ENCODE data around the gene FGB.

Gene FGB

GRCh38 chr4:154597798-154598774 is 35.3 kb downstream of the FGB start:
- DNase-seq: no peak

GRCh38 chr4:154602404-154603020 is 39.7 kb downstream of the FGB start:
- DNase-seq: no peak

- no peak for DNase-seq
Observed at GRCh38 chr4:154603033-154603943, 40.5 kb downstream of the FGB start.

GRCh38 chr4:154604696-154605200 is 41.9 kb downstream of the FGB start:
- DNase-seq: no peak

GRCh38 chr4:154606728-154607723 is 44.2 kb downstream of the FGB start:
- no peak for DNase-seq

GRCh38 chr4:154608361-154609252 is 45.8 kb downstream of the FGB start:
- no peak for DNase-seq

GRCh38 chr4:154609532-154609931 is 46.7 kb downstream of the FGB start:
- no peak for DNase-seq

GRCh38 chr4:154610582-154610981 is 47.8 kb downstream of the FGB start:
- DNase-seq: no peak

- DNase-seq: no peak
Observed at GRCh38 chr4:154611833-154612232, 49.0 kb downstream of the FGB start.

GRCh38 chr4:154612472-154613414 is 49.9 kb downstream of the FGB start, which contains the start of gene FGG:
FGG (minus strand) TSS chr4:154612656; CDS start chr4:154612609, 47 bp downstream.
- DNase-seq: no peak

- DNase-seq: no peak
Observed at GRCh38 chr4:154614306-154614705, 51.5 kb downstream of the FGB start.

GRCh38 chr4:154615211-154615610 is 52.4 kb downstream of the FGB start:
- no peak for DNase-seq

- no peak for DNase-seq
Observed at GRCh38 chr4:154616287-154616686, 53.5 kb downstream of the FGB start.

- no peak for DNase-seq
Observed at GRCh38 chr4:154616731-154617130, 53.9 kb downstream of the FGB start.

GRCh38 chr4:154617820-154618317 is 55.1 kb downstream of the FGB start:
- DNase-seq: no peak

- DNase-seq: peak; percentile 38
Observed at GRCh38 chr4:154618708-154619315, 56.0 kb downstream of the FGB start.

- no peak for DNase-seq
Observed at GRCh38 chr4:154620111-154620510, 57.3 kb downstream of the FGB start.
